NCI-H510A (cell line): ENCODE results near the gene CWF19L2.
"Not testable (repeated sequence)": the region's sequence is repeated elsewhere in the genome, so short reads cannot be mapped to it uniquely, and the experiment has no call there.

Experiments used
- DNase-seq: peaks from one replicate; lab custom pipeline; 2025; lab: John Stamatoyannopoulos, UW

The CWF19L2 gene

DNA sequence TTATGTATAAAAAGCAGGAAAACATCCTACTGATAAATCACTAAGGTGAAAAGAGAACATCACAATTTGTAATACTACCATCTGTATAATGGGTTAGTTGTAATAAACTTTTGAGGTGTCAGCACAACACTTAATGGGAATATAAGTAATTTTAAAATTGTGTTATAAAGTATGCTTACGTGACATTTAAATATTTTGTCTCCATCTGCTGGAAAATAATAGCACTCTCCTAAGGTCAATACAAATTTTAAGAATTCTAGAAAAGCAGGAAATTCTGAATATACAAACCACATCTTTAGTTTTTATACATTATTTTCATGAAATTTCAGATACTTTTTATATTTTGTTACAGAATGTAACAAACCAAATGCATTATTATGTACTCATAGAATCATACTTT is 19.5 kb downstream of the CWF19L2 start:
- no peak for DNase-seq

DNA sequence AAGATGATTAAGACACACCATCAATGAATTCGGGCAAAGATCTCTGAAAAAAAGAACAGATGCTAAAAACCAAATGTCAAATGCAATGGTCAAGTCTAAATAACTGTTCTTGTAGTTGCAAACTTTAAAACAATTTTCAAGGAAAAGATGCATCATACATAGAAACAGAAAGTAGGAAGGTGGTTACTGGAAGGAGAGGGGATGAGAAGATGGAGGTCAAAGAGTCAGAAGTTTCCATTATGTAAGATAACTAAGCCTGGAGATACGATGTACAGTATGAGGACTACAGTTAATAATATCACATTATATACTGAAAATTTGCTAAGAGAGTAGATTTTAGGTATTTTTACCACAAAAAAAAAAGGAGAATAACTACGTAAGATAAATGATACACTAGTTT is 27.1 kb downstream of the CWF19L2 start:
- no peak for DNase-seq

DNA sequence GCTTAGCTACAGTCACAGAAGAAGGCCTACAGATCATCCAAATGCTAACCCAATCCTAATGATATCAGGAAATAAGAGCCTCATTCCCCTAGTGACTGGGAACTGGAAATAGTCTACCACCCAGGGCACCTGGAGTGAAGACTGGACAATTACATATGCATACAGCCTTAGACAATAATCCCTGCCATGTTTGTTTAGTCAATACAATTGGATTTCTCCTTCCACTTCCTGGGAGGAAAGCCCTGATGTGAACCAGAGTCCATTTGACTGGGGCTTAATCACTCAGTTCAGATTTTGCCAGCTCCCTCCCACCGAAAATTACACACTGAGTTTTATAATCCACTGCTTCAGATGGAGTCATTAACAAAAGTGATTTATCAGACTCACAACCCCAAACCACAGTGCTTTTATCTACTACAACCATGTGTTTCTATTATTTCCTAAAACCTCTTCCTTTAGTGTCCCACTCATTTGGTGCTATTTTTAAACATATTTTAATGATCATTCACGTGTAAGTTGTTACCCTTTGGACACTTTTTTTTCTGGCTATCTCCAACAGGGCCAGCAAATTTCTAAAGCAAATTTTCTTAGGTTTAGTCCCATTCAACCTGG is 29.9 kb downstream of the CWF19L2 start:
- DNase-seq, result no peak

DNA sequence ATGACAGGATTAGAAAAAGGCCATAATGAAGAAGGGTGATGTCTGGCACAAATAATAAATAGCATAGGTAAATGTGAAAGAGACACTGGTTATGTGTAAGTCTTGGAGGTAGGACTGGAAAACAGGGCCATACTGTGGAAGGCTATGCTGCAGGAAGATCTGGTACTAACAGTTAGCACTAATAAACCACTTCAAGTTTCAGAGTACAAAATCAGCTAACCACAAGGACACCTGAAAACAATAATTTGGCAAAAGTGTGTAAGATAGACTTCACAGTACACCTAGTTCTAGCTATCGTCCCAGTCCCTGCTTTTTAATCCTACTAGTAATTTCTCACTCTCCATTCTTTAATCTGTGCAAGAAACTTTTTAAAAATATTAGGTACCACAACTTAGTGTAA is 44.3 kb downstream of the CWF19L2 start:
- no peak for DNase-seq

DNA sequence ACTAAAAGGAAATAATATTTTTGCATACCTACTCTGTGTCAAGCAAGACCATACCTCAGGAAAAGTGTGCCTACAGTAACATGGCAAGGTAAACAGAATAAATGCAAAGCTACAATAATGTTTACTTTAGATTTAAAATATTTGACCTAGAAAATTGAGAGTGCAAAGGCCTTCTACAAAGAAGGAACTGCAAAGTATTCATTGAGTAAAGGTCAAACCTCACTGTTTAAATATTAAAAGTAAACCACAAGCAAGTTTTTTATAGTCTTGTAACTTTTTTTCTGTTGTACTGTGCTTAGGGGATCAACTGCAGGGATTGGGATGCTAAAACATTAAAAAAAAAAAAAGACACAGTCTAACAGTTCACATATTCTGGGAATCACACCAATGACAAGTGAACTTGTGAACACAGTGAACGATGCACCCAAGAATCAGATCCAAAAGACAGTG is 48.8 kb downstream of the CWF19L2 start:
- no peak for DNase-seq

DNA sequence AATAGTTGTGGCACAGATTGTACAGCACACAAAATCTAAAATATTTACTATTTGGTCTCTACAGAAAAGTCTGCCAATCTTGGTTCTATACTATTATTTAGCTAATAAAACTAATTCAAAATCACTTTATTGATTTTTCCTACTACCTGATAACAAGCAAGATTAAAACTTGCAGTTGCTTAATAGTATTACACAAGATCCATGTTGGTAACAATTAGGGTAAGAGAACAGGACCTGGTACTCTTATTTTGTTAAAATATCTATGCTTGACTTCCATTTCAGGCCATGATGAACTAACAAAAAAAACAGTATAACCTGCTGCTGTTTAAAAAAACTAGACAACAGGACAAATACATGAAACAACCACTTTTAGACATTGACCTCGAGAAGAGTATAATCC is 52.4 kb downstream of the CWF19L2 start:
- DNase-seq, result no peak

DNA sequence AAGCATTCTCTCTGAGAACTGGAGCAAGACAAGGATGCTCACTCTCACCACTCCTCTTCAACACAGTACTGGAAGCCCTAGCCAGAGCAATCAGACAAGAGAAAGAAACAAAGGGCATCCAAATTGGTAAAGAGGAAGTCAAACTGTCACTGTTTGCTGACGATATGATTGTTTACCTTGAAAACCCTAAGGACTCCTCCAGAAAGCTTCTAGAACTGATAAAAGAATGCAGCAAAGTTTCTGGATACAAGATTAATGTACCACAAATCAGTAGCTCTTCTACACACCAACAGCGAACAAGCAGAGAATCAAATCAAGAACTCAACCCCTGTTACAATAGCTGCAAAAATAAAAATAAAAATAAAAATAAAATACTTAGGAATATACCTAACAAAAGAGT is 56.5 kb downstream of the CWF19L2 start:
- not testable (repeated sequence) for DNase-seq

DNA sequence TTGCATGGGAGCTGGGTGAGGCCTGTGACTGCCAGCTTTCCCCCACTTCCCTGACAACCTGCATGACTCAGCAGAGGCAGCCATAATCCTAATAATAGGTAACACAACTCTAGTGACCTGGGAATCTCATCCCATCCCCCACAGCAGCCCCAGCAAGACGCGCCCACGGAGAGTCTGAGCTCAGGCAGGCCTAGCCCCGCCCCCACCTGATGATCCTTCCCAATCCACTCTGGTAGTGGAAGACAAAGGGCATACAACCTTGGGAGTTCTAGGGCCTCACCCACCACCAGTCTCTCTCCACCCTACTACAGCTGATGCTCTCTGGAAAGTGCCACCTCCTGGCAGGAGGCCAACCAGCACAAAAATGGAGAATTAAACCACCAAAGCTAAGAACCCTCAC is 60.3 kb downstream of the CWF19L2 start:
- DNase-seq, result no peak

DNA sequence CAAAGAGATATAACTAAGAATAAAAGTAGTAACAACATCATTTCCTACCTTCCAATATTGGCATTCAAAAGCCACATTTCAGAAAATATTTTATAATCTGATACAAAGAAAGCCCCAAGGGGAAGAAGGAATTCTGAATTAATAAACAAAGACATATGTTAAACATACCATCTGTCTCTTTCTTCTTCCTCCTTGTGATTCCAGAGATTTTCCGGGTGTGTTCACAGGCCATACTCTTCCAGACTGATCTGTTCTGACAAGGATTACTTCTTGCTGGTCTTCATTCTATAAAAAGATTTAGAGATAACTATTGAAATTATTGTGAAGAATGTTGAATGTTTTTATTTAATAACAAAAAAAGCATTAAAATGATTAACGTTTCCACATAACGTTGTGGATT is 65.0 kb downstream of the CWF19L2 start:
- DNase-seq, result no peak

DNA sequence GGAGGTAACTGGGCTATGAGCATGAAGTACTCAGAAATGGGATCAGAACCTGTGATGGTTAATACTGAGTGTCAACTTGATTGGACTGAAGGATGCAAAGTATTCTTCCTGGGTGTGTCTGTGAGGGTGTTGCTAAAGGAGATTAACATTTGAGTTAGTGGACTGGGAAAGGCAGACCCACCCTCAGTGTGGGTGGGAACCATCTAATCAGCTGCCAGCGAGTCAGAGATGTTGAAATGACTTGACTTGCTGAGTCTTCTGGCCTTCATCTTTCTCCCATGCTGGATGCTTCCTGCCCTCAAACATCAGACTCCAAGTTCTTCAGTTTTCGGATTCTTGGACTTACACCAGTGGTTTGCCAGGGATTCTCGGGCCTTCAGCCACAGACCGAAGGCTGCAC is 66.9 kb downstream of the CWF19L2 start:
- not testable (repeated sequence) for DNase-seq

DNA sequence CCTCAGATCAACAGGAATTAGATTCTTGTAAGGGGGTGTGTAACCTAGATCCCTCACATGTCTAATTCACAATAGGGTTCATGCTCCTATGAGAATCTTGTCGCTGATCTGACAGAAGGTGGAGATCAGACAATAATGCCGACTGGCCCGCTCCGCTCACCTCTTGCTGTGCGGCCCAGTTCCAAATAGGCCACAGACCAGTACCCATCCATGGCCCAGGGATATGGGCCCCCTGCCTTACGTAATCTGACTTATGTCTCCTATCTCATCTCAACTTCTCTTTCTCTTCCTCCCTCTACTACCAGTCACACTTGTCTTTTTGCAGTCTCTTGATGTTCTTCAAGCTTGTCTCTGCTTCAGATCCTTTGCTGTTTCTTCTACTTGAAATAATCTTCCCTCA is 70.0 kb downstream of the CWF19L2 start:
- no peak for DNase-seq

DNA sequence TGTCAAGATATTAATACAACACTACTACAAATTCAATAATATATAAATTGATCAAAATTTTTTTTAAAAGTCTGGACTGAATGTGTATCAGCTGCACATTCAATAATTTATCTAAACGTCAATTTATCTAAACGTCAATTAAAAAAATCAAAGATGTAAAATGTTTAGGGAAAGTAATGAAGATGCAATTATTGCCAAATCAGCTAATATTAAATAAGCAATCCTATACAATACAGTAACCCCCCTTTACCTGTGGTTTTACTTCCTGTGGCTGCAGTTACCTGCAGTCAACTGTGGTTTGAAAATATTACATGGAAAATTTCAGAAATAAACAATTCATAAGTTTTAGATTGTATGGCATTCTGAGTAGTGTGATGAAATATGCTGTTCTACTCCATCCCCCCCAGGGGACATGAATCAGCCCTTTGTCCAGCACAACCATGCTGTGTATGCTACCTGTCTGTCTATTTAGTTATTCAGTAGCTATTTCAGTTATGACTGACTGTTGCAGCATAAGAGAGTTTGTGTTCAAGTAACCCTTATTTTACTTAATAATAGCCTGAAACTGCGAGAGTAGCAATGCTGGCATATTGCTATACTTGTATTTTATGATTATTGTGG is 72.2 kb downstream of the CWF19L2 start:
- DNase-seq, result no peak

DNA sequence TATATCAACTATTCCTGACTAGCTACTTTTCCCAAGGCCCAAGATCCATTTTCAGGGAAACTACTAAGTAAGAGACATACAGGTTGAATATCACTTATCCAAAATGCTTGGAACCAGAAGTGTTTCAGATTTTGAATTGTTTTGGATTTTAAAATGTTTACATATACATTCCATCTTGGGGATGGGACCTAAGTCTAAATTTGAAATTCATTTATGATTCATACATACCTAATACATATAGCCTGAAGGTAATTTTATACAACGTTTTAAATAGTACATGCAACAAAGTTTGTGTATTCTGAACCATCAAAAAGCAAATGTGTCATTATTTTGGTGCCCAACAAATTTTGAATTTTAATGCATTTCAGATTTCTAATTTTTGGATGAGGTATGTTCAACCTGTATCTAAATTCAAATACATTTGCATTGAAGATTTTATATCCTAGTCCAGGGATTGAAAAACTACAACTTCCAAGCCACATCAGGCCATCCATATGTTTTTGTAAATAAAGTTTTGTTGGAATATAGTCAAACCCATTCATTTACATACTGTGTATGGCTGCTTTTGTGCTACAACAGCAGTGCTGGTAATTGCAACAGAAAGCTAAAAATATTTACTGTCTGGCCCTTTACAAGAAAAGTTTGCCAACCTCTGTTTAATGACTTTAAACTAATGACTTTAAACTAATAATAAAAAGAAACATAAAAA is 73.3 kb downstream of the CWF19L2 start:
- DNase-seq, result no peak

DNA sequence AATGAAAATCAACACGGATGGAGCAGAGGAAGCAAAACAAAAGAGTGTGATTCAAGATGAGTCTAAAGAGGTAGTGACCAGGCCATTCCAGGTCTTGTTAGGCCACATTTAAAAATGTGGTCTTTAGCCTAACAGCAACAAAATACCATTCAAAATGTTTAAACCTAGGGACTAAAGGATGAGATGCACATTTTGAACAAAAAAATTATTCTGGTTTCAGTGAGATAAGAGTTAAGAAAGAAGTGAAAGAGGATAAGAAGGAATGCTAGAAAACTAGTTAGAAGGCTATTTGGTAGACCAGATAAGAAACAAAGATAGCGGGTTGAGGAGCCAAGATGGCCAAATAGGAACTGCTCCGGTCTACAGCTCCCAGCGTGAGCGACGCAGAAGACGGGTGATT is 85.2 kb downstream of the CWF19L2 start:
- no peak for DNase-seq

DNA sequence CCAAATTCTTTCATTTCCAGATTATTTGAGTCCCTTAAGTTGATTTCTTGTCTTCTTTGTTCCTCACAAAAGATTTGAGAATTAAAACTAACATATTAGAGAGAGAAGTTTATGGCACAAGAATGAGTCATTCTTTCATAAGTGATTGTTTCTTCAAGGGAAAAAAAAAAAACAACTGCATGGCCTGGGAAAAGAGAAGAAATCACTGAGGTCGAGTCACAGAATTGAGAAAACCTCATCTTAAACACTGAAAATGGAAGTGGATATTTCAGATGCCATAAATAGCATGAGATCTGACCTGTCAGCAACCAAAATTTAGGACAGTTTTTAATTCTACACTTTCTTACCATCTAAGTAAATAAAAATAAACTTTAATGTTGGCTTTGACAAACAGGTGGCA is 87.2 kb downstream of the CWF19L2 start:
- DNase-seq, result no peak

DNA sequence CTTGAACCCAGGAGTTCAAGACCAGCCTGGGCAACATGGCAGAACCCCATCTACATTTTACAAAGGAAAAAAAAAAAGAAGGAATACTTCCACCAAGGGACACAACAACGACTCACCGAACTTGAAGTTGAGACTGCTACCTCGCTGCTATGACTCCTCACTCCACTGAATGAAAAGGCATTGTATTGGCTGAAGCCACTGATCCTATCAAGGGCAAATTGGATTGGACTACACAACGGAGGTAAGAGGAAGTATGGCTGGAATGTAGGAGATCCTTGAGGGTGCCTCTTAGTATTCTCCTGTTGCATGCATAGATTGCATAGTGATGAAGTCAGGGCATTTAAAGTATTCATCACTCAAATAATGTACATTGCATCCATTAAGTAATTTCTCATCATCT is 97.9 kb downstream of the CWF19L2 start:
- no peak for DNase-seq

DNA sequence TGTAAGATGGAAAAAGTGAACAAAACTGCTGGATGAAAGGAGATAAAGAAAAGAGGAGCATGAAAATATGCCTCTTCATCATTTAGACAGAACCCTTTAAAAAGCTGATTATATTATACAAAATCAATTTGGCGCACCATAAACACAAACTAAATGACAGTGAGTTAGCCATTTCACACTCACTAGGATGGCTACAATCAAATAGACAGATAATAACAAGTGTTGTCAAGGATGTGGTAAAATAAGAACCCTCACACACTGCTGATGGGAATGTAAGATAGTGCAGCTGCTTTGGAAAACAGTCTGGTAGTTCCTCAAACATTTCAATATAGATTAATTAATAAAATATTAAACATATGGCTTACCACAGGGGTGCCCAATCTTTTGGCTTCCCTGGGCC is 99.7 kb downstream of the CWF19L2 start:
- no peak for DNase-seq

DNA sequence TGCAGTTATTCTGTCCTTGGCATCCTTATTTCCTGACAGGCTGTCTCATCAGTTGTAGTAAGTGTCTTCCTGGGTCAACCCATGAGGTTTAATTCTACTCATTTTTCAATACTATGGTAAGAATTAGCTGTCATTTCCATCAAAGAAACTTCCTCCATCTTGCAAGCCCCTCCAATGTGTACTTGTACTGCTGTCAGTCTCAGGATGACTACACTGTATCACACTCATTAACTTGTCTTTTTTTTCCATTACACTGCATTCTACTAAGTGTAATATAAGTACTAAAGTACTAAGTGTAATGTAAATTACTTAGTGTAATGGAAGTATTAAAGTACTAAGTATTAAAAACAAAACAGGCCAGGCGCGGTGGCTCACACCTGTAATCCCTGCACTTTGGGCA is 102.8 kb downstream of the CWF19L2 start:
- no peak for DNase-seq

DNA sequence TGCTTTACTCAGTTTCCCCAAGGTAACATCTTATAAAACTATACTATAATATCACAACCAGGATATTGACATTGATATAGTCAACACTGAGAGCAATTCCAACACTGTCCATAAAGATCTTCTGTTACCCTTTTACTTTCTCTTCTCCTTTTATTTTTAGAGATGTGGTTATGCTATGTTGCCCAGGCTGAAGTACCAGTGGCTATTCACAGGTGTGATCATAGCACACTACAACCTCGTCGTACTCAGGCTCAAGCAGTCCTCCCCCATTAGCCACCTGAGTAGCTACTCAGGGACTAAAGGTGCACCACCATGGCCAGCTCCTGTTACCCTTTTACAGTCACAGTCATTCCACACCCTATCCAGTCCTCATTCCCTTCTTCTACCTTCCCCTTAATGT is 119.7 kb downstream of the CWF19L2 start:
- no peak for DNase-seq

DNA sequence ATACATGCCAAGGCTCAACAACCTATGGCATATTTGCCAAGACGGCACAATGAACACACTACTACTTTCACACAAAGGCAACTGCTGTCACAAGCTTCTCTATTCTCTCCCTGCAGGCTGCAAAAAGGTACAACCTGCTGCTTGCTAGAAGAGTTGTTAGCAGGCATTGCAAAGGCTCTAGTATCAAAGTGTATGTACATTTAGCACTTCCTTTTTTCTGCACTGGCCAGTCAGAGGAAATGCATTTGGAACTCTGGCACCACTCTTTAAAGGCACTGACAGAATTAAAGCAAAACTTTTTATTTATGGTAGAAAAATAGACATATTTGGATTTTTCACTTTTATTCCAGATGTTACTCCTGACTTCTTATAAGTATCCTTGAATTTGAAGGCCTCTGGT is 125.9 kb downstream of the CWF19L2 start:
- DNase-seq, result no peak

DNA sequence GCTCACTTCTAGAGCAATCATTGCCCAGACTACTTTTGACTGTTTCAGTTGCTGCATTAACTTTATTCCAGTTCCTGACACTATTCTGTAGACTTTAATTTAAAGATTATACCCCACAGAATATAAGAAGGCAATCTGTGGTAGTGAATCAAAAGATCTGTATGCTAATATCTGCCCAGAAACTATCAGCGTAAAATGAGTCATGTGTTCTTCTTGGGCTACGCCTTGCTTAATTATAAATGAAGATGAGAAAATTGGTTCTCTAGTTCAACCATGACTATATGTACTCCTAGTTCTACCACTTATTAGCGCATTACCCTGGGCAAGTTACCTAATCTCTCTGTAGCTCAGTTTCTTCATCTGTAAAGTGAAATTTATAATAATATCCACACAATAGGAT is 128.5 kb downstream of the CWF19L2 start:
- DNase-seq, result no peak

DNA sequence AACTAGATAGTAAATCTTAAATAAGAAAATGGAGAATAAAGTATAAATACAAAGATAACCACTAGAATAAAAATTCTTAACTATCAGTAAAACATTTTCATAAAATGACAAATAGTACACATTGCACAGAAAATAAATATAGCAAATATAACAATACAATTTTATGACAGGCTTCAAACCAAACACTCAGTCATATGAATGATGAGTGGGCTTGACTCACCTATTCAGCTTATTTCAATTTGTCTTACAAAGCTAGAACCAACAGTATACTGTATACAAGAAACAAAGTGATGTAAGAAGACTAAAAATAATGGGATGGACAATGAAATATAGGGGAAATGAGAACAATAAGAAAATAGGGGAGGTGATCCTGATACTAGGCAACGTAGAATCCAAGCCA is 141.2 kb downstream of the CWF19L2 start:
- DNase-seq, result no peak

DNA sequence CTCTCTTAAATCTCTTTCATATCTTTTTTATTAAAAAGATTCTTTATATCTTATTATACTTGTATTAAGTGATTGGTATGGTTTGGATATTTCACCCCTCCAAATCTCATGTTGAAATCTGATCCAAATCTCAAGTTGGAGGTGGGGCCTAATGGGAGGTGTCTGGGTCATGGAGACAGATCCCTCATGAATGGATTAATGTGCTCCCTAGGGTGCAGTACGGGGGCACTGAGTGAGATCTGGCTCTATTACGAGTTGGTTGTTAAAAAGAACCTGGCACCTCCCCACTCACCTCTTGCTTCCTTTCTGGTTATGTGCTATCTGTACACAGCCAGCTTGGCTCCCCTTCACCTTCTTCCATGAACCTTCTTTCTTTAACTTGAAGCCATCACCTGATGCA is 149.6 kb downstream of the CWF19L2 start:
- DNase-seq, result no peak

DNA sequence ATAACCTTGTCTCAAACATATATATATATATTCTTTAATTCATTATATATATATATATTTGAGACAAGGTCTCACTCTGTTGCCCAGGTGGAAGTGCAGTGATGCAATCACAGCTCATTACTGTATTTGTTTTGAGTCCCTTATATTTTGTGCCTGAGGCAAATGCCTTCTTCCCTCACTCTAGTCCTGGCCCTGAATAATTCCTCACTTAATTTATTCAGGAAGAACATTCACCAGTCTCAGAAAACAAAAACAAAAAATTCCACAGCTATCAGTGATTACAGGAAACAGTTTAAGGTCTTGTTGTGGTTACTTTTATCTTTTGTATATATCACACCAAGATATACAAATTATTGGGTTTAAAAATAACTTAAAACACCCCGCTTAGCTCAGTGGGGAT is 155.7 kb downstream of the CWF19L2 start:
- no peak for DNase-seq
